ENCODE measurements around the gene IRF2BP2.
A peak's percentile ranks its signal among the peaks of the same experiment; 100 is the strongest.

IRF2BP2 gene

GRCh38 chr1:234634387-234634786 lies 24.4 kb upstream of the IRF2BP2 start:
- no peak for DNase-seq (ENCODE audit: low spot score)

GRCh38 chr1:234633246-234634003 lies 23.4 kb upstream of the IRF2BP2 start:
- no peak for DNase-seq (ENCODE audit: low spot score)

- no peak for DNase-seq (ENCODE audit: low spot score)
Measured at GRCh38 chr1:234632225-234632624, 22.2 kb upstream of the IRF2BP2 start.

- peak; percentile 81 for DNase-seq (ENCODE audit: low spot score)
Measured at GRCh38 chr1:234631721-234632125, 21.7 kb upstream of the IRF2BP2 start.

GRCh38 chr1:234629026-234629425 lies 19.0 kb upstream of the IRF2BP2 start:
- DNase-seq (ENCODE audit: low spot score): no peak

- no peak for DNase-seq (ENCODE audit: low spot score)
Measured at GRCh38 chr1:234628089-234628488, 18.1 kb upstream of the IRF2BP2 start.

GRCh38 chr1:234627009-234627950 lies 17.3 kb upstream of the IRF2BP2 start:
- no peak for DNase-seq (ENCODE audit: low spot score)

- DNase-seq (ENCODE audit: low spot score): no peak
Measured at GRCh38 chr1:234626391-234626790, 16.4 kb upstream of the IRF2BP2 start.

- DNase-seq (ENCODE audit: low spot score): no peak
Measured at GRCh38 chr1:234624724-234625117, 14.7 kb upstream of the IRF2BP2 start.

- DNase-seq (ENCODE audit: low spot score): no peak
Measured at GRCh38 chr1:234621657-234622335, 11.8 kb upstream of the IRF2BP2 start.

GRCh38 chr1:234621127-234621468 lies 11.1 kb upstream of the IRF2BP2 start:
- no peak for DNase-seq (ENCODE audit: low spot score)

- no peak for DNase-seq (ENCODE audit: low spot score)
Measured at GRCh38 chr1:234620272-234621126, 10.5 kb upstream of the IRF2BP2 start.

GRCh38 chr1:234619794-234620247 lies 9.8 kb upstream of the IRF2BP2 start:
- DNase-seq (ENCODE audit: low spot score): no peak

GRCh38 chr1:234619071-234619480 lies 9.1 kb upstream of the IRF2BP2 start:
- DNase-seq (ENCODE audit: low spot score): no peak

- no peak for DNase-seq (ENCODE audit: low spot score)
Measured at GRCh38 chr1:234618737-234619049, 8.7 kb upstream of the IRF2BP2 start.

GRCh38 chr1:234617986-234618736 lies 8.2 kb upstream of the IRF2BP2 start:
- DNase-seq (ENCODE audit: low spot score): peak; percentile 70

- DNase-seq (ENCODE audit: low spot score): no peak
Measured at GRCh38 chr1:234617131-234617985, 7.4 kb upstream of the IRF2BP2 start.

- no peak for DNase-seq (ENCODE audit: low spot score)
Measured at GRCh38 chr1:234616644-234617043, 6.7 kb upstream of the IRF2BP2 start.

GRCh38 chr1:234614081-234614489 lies 4.1 kb upstream of the IRF2BP2 start:
- no peak for DNase-seq (ENCODE audit: low spot score)

All from LoVo (cell line).